Measurements from ENCODE around the gene VSTM1. TPM values are rescaled to one million over a fixed set of nuclear protein-coding genes. Genes with fewer than 3 reads are reported as not detected.

Gene VSTM1
- total and polyA plus RNA-seq, 2 of the 4 experiments (the other 2 are of a cell fraction), result not detected

GRCh38 chr19:54105796-54106195 lies 42.1 kb upstream of the VSTM1 start:
- 100% methylated on average over 5 of the region's 10 CpGs; no CpG with 5 or more reads in 1 of the 2 experiments for WGBS, 2 experiments (ENCODE audit: extremely low coverage in 2 of 2, insufficient read length in 1 of 2)
- H4K91ac ChIP-seq (ENCODE audit: insufficient read depth, low read depth, low read length), result no peak overlapping the region
- dilution Hi-C loops (cut with HindIII; ENCODE audit: low sequenced_read_pairs, unreplicated experiment) (no loop called here), intact Hi-C loops (cut with micrococcal nuclease) (loop anchor here (10.0 kb wide), 1 partner anchor 241 kb away; the partner anchor contains the start of gene MYADM), in situ Hi-C loops (cut with MboI; ENCODE audit: low sequenced_read_pairs) (loop anchor here (25.0 kb wide), 1 partner anchor 357 kb away; the partner anchor contains the start of genes CDC42EP5 and LENG9)
- no peaks in the 10 kb centered on the region for H3K27me3 ChIP-seq (ENCODE audit: control insufficient read depth, insufficient read depth, low read length)
- H2AK9ac ChIP-seq (replicated peaks; ENCODE audit: low read depth, low read length, poor library complexity), result no peak overlapping the region
- H3K4me1 ChIP-seq (ENCODE audit: control insufficient read depth, insufficient read depth, low read length), result no peaks in the 10 kb centered on the region
- no peak overlapping the region for H4K5ac ChIP-seq (ENCODE audit: low read depth, low read length)
- no peak overlapping the region for H2AK5ac ChIP-seq (ENCODE audit: low read depth, low read length)
- no peak for ATAC-seq (ENCODE audit: low read depth)
- no peak overlapping the region for H4K8ac ChIP-seq (ENCODE audit: low read depth in 2 of 2, low read length in 2 of 2)
- CTCF ChIA-PET, result no interaction called here
- no peak for DNase-seq
- H2BK15ac ChIP-seq (ENCODE audit: low read depth, low read length), result no peak overlapping the region
- BruUV-seq (replicated peaks), result no TSS peak
- H3K18ac ChIP-seq (ENCODE audit: low read depth, low read length), result no peak overlapping the region
- H3K36me3 ChIP-seq (ENCODE audit: control insufficient read depth, insufficient read depth, low read length), result peaks cover 44% of the 10 kb centered on the region
- no peak overlapping the region for H3K27ac ChIP-seq (ENCODE audit: insufficient read depth, low read length)
- H3K4me2 ChIP-seq (ENCODE audit: low read depth, low read length), result no peak overlapping the region
- H2BK20ac ChIP-seq (ENCODE audit: low read depth, low read length), result no peak overlapping the region
- H3K4ac ChIP-seq (ENCODE audit: low read depth, low read length), result no peak overlapping the region
- no peak overlapping the region for H3K23ac ChIP-seq (ENCODE audit: low read depth, low read length)
- peaks cover 4 to 29% of the 10 kb centered on the region in 2 experiments for H3K79me1 ChIP-seq (ENCODE audit: low read depth in 1 of 2, low read length in 2 of 2)
- H4K20me1 ChIP-seq (ENCODE audit: insufficient read depth, low read length), result peaks cover 4% of the 10 kb centered on the region; the same call in 1 of the 2 replicates
- no peak overlapping the region for H3K4me3 ChIP-seq (ENCODE audit: insufficient read depth, low read depth, low read length)
- no peaks in the 10 kb centered on the region for H3K9me3 ChIP-seq (ENCODE audit: control insufficient read depth, insufficient read depth, low read length)
- no peaks in the 10 kb centered on the region for H3K9me1 ChIP-seq (ENCODE audit: insufficient read depth, low read length)
- TF ChIP-seq CTCF (conservative IDR thresholded peaks at IDR 0.05; ENCODE audit: low read depth, low read length), result no peak
- no peak for TF ChIP-seq RFX5 (IDR thresholded peaks at IDR 0.05; ENCODE audit: low read depth, low read length)
- H3K9ac ChIP-seq (ENCODE audit: low read depth, low read length), result no peak overlapping the region
- H2AFZ ChIP-seq (replicated peaks; ENCODE audit: low read length, poor library complexity), result no peak overlapping the region
- H3K14ac ChIP-seq (replicated peaks; ENCODE audit: low read depth, low read length), result no peak overlapping the region
- POLR2A ChIA-PET (ENCODE audit: unreplicated experiment), result no interaction called here
- H2BK5ac ChIP-seq (ENCODE audit: low read depth, low read length, poor library complexity, severe bottlenecking), result no peak overlapping the region
- H3K56ac ChIP-seq (ENCODE audit: extremely low read depth, insufficient read depth, low read length), result no peak overlapping the region
- no peak overlapping the region for H2BK120ac ChIP-seq (ENCODE audit: low read depth, low read length)
